GM12875 (cell line): ENCODE results near the gene VPS8.

ENCODE experiments used
- H3K4me3 ChIP-seq: one replicate; pipeline ENCODE4 v1.5.1; 2011; ENCODE audit warnings: low read depth, low read length, control low read depth
- CTCF ChIP-seq: IDR thresholded peaks from 2 replicates; pipeline ENCODE4 v1.5.1; 2011; ENCODE audit warnings: low read depth, mild to moderate bottlenecking, control low read depth, inconsistent platforms, low read length, moderate library complexity, borderline replicate concordance; ENCODE audit not compliant: insufficient read depth

Gene VPS8

DNA sequence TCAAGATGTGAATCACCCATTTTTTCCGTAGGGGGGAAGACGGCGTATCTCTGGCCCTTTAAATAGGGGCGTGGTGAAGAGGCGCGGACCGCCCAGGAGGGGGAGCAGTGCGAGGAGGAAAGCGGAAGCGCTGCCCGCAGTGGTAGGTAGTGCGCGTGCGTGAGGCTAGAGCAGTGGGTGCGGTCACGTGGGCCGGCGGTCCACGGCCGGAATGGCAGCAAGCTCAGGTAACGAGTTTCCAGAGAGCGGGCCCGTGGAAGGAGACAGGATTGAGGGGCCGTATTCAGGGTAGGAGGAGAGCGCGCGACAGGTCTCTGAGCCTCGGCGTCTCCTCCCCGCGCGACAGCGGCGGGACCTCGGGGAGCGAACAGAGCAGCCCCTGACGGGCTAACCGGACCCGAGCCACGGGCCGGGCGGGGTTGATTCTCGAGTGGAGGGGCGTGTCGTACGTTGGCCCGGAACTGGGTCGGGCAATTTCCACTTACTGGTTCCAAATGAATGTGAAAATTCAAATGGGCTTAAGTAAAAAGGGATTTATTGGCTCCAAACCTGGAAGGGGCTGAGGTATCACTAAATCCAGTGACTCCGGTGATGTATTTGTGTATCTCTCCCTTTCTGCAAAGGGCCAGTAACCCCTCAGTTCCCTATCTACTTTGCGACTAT, at the start of gene VPS8:
Gene VPS8, plus strand, starts transcription at position 168 of the 663 bp plus-strand sequence. CDS start 12,467 bp downstream, outside the sequence.
- peak; percentile 48 for TF ChIP-seq CTCF
- H3K4me3 ChIP-seq: peak within 1 kb of the TSS; percentile 83

GRCh38 chr3:184764191-184764590, 47.8 kb upstream of the VPS8 start:
- TF ChIP-seq CTCF: no peak
- H3K4me3 ChIP-seq: no peak overlapping the region

DNA sequence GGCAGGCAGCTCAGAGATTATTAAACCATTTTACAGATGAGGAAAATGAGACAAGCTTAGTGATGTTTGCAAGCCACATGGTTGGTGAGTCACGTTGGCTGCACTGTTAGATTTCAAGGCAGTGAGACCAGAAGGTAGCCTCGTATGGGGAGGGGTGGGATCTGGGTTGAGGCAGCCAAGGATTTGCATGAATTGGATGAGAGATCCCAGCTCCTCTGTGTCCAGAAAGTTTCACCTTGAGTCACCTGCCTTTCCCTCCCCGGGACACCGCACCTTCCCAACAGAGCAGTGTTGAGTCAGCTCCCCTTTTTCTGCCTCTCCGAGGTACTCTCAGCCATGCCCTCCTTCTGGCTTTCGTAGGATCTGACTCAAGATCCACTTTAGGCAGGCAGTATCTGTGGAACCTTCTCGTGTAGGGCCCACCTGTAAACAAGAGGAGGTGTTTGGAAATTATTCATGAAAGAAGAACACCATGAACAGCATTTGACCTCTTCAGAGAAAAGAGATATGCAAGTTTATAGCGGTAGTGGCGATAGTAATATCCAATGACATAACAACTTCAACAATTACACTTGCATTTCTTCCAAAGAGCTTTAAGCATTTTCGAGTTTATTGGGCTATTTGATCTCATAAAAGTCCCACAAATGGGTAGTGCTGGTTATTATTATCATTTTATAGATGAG, 46.8 kb upstream of the VPS8 start:
- no peak for TF ChIP-seq CTCF
- no peak overlapping the region for H3K4me3 ChIP-seq

DNA sequence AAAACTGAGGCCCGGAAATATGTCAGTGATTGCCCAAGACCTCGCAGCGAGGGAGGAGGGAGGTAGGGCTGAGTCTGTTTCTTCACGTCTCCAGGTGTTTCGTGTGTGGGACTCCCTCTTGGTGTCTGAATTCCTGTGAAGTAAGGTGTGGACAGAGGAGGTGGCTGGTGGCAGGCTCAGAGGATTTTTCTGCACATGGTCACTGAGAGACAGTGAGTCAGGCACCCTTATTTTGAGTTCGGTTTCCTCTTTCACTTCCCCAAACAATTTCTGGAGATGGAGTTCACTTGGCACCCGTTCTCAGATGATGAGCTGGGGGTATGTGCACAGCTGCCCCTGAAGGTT, 46.3 kb upstream of the VPS8 start:
- no peak overlapping the region for H3K4me3 ChIP-seq
- TF ChIP-seq CTCF: no peak

DNA sequence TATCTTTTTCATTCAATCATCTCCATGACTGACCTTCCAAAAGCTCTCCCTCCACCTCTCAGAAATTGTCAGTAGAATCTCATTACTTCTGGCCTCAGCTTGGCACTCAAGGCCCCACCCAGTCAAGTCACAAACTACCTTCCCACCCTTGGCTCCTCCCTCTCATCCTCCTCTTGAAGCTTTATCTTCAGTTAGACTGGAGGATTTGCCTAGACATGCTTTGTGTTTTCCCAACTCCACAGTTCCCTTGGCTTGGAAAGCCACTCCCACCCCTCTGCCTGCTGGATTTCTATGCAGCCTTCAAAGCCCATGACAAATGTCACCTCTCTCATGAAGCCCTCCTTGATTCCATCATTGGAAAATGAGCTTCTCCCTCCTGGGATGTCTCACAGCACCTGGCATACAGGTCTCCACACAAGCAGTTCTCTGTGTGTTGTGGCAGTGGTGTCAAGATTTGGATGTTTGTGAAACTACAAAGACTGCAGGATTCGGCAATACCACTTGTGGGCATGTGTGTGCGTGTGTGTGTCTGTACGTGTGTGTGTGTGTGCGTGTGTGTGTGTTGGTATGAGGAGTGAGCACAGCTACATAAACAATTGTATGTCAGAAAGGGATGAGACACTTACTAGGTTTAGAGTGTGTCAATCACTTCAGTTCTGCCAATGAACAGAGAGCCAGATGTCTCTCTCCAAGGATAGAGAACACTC, 45.3 kb upstream of the VPS8 start:
- no peak overlapping the region for H3K4me3 ChIP-seq
- TF ChIP-seq CTCF: no peak

- no peak overlapping the region for H3K4me3 ChIP-seq
- TF ChIP-seq CTCF: no peak
These were observed 44.6 kb upstream of the VPS8 start for GRCh38 chr3:184767377-184767776.
